Astrocyte (in vitro differentiated cells and primary cell): ENCODE data around the gene ZNF492. TPM values are rescaled to one million over a fixed set of nuclear protein-coding genes. Genes with fewer than 3 reads are reported as not detected.

Source experiments
- DNase-seq: peaks from one replicate; pipeline ENCODE4 v3.0.0-alpha.2; 2010; ENCODE audit warnings: low read depth
- FAIRE-seq: peaks from 2 replicates; lab custom pipeline; 2011; peaks lifted over from hg19 to GRCh38; lab: Jason Lieb, UNC
- H2AFZ ChIP-seq: 2 replicates; pipeline ENCODE4 v1.6.0; 2012; ENCODE audit warnings: low read depth, low read length, inconsistent platforms
- H3K27ac ChIP-seq: 2 replicates; pipeline ENCODE4 v1.5.1; 2011; ENCODE audit warnings: low read depth, low read length, inconsistent platforms
- H3K27me3 ChIP-seq: 2 replicates; pipeline ENCODE4 v1.6.0; 2011; ENCODE audit warnings: low read length, inconsistent platforms; ENCODE audit not compliant: insufficient read depth
- H3K36me3 ChIP-seq: 2 replicates; pipeline ENCODE4 v1.5.1; 2011; ENCODE audit warnings: low read length, inconsistent platforms; ENCODE audit not compliant: insufficient read depth
- H3K4me1 ChIP-seq: 2 replicates; pipeline ENCODE4 v1.5.1; 2011; ENCODE audit warnings: low read length, inconsistent platforms; ENCODE audit not compliant: insufficient read depth
- H3K4me2 ChIP-seq: 2 replicates; pipeline ENCODE4 v1.6.0; 2012; ENCODE audit warnings: low read length, inconsistent platforms
- H3K4me3 ChIP-seq: 2 replicates; pipeline ENCODE4 v1.5.1; 2011; ENCODE audit warnings: low read depth, mild to moderate bottlenecking, low read length, inconsistent platforms; ENCODE audit not compliant: insufficient read depth
- H3K79me2 ChIP-seq: 2 replicates; pipeline ENCODE4 v1.6.0; 2012; ENCODE audit warnings: mild to moderate bottlenecking, low read length, inconsistent platforms; ENCODE audit not compliant: insufficient read depth
- H3K9ac ChIP-seq: 2 replicates; pipeline ENCODE4 v1.6.0; 2012; ENCODE audit warnings: mild to moderate bottlenecking, low read length, inconsistent platforms
- H3K9me3 ChIP-seq: 2 replicates; pipeline ENCODE4 v1.5.1; 2012; ENCODE audit warnings: low read depth, mild to moderate bottlenecking, low read length, inconsistent platforms; ENCODE audit not compliant: insufficient read depth
- H4K20me1 ChIP-seq: 2 replicates; pipeline ENCODE4 v1.6.0; 2012; ENCODE audit warnings: low read length, inconsistent platforms; ENCODE audit not compliant: insufficient read depth
- H3K27ac Mint-ChIP-seq: one replicate; pipeline ENCODE4 v1.8.0; 2021; ENCODE audit warnings: mild to moderate bottlenecking, mixed read lengths; ENCODE audit not compliant: unreplicated experiment
- H3K27me3 Mint-ChIP-seq: one replicate; pipeline ENCODE4 v1.8.0; 2021; ENCODE audit warnings: low read depth, mixed read lengths; ENCODE audit not compliant: unreplicated experiment
- H3K36me3 Mint-ChIP-seq: one replicate; pipeline ENCODE4 v1.8.0; 2021; ENCODE audit warnings: low read depth, mixed read lengths; ENCODE audit not compliant: unreplicated experiment
- H3K4me1 Mint-ChIP-seq: one replicate; pipeline ENCODE4 v1.8.0; 2021; ENCODE audit warnings: low read depth, mixed read lengths; ENCODE audit not compliant: unreplicated experiment
- H3K4me3 Mint-ChIP-seq: one replicate; pipeline ENCODE4 v1.8.0; 2021; ENCODE audit warnings: mild to moderate bottlenecking, moderate library complexity, mixed read lengths; ENCODE audit not compliant: unreplicated experiment
- H3K9me3 Mint-ChIP-seq: one replicate; pipeline ENCODE4 v1.8.0; 2021; ENCODE audit warnings: mild to moderate bottlenecking, mixed read lengths; ENCODE audit not compliant: unreplicated experiment
- EZH2 ChIP-seq: IDR thresholded peaks from 2 replicates; pipeline ENCODE4 v1.6.1; 2012; ENCODE audit warnings: mild to moderate bottlenecking, low read length, inconsistent platforms; ENCODE audit not compliant: insufficient read depth
- total RNA-seq: library from RNA; stranded (reverse); gene quantifications from 2 replicates; pipeline ENCODE4 v1.2.1, GENCODE V29; 2021
- TF ChIP-seq, protein P1 (sequence below): IDR thresholded peaks from 2 replicates; pipeline ENCODE4 v1.5.1; 2011; ENCODE audit warnings: low read depth, mild to moderate bottlenecking, inconsistent platforms, low read length, moderate library complexity; ENCODE audit not compliant: insufficient read depth

Gene ZNF492
- total RNA-seq, 1 donor from 2014 or later: not detected

DNA sequence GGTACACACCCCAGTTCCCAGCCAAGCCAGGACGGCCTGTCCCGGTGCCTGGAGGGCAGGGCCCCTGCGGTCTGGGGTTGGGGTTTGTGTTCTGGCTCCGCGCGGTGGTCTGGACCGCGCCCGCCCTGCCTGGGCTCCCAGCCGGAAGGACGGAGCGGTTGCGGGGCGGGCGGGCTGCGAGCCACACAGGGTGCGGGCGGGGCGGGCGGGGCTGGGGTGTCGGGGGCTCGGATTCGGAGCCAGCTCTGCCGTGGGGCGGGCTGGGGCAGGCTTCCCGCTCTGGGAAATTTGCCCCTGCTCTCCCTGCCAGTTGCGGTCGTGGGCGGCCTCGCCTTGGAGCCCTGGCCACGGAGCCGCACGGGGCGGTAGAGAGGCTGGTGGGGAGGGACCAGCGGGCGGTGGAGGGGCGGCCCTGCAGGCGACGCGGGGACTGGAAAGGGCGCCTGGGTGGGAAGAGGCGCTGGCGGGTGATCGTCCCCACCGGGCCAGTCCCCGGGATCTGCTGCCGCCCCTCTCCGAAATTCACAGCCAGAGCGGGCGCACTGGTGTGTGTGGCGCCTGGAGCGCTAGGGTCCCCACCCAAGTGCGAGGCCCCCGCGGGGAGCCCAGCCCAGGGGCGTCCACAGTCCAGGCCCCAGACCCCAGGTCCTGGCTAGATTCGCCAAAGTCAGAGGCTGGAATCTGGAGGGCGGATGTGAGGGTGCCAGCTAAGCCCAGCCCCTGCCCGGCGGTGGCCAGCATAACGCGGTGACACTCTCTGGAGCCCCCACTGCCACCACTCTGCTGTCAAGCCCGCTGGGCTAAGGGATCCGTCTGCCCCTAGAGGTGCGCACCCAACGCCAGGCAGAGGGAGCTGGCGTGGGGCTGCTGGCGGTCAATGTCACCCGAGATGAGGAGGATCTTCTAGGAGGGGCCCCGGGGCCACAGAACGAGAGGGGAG lies 11.0 kb upstream of the ZNF492 start:
- no peaks in the 10 kb centered on the region for H3K27me3 Mint-ChIP-seq
- no peak for FAIRE-seq
- H3K9me3 ChIP-seq: peaks cover 9% of the 10 kb centered on the region

DNA sequence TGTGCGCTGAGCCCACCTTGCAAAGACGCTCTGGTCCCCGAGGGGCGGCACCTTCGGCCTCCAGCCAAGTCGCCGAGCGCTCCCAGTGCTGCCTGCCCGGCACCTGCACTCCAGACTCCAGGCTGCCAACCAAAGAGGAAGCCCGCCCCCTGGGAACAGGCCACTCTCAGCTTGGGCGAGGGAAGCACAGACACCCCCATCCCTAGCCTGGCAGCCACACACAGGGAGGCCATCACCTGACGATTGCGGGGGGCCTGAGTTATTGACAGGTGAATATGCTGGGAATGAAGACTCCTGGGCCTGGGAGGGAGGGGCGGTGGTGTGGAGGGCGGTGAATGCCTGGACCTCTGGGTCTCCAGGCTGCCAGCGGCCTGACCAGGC lies 10.3 kb upstream of the ZNF492 start:
- H3K9me3 ChIP-seq: peaks cover 11% of the 10 kb centered on the region
- H3K4me3 ChIP-seq: no peak overlapping the region
- TF ChIP-seq, protein P1, sequence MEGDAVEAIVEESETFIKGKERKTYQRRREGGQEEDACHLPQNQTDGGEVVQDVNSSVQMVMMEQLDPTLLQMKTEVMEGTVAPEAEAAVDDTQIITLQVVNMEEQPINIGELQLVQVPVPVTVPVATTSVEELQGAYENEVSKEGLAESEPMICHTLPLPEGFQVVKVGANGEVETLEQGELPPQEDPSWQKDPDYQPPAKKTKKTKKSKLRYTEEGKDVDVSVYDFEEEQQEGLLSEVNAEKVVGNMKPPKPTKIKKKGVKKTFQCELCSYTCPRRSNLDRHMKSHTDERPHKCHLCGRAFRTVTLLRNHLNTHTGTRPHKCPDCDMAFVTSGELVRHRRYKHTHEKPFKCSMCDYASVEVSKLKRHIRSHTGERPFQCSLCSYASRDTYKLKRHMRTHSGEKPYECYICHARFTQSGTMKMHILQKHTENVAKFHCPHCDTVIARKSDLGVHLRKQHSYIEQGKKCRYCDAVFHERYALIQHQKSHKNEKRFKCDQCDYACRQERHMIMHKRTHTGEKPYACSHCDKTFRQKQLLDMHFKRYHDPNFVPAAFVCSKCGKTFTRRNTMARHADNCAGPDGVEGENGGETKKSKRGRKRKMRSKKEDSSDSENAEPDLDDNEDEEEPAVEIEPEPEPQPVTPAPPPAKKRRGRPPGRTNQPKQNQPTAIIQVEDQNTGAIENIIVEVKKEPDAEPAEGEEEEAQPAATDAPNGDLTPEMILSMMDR: no peak
- TF ChIP-seq EZH2: no peak
- Mint-ChIP-seq H3K36me3 (no peaks in the 10 kb centered on the region), H3K27me3 (no peaks in the 10 kb centered on the region), H3K27ac (no peak overlapping the region), H3K4me3 (no peak overlapping the region), H3K9me3 (peaks cover 34% of the 10 kb centered on the region), H3K4me1 (no peaks in the 10 kb centered on the region)
- DNase-seq: no peak
- H3K36me3 ChIP-seq: no peaks in the 10 kb centered on the region
- no peaks in the 10 kb centered on the region for H3K4me1 ChIP-seq
- no peak overlapping the region for H3K27ac ChIP-seq
- H4K20me1 ChIP-seq: no peaks in the 10 kb centered on the region
- no peaks in the 10 kb centered on the region for H3K27me3 ChIP-seq
- no peaks in the 10 kb centered on the region for H3K79me2 ChIP-seq
- H3K4me2 ChIP-seq: no peak overlapping the region
- H2AFZ ChIP-seq: no peak overlapping the region
- H3K9ac ChIP-seq: no peak overlapping the region
- no peak for FAIRE-seq

More for the DNA sequence above, 11.0 kb upstream of the ZNF492 start:
- no peak overlapping the region for H3K27ac Mint-ChIP-seq
- no peaks in the 10 kb centered on the region for H3K27me3 ChIP-seq
- no peak overlapping the region for H3K9ac ChIP-seq
- H3K9me3 Mint-ChIP-seq: peaks cover 35% of the 10 kb centered on the region
- H3K36me3 ChIP-seq: no peaks in the 10 kb centered on the region
- H3K36me3 Mint-ChIP-seq: no peaks in the 10 kb centered on the region
- no peak overlapping the region for H3K4me3 Mint-ChIP-seq
- no peaks in the 10 kb centered on the region for H3K79me2 ChIP-seq
- no peaks in the 10 kb centered on the region for H3K4me1 Mint-ChIP-seq
- no peaks in the 10 kb centered on the region for H3K4me1 ChIP-seq
- H3K4me3 ChIP-seq: no peak overlapping the region
- no peak overlapping the region for H2AFZ ChIP-seq
- no peak overlapping the region for H3K4me2 ChIP-seq
- no peaks in the 10 kb centered on the region for H4K20me1 ChIP-seq
- H3K27ac ChIP-seq: no peak overlapping the region
- no peak for TF ChIP-seq EZH2
- TF ChIP-seq, protein P1: no peak
- DNase-seq: no peak
